Activated T-cell treated with anti-CD3 and anti-CD28 coated beads, Interleukin-2, amount 50 U/mL, for 72 hours (primary cell): ENCODE measurements around the gene ZNF407. TPM values are rescaled to one million over a fixed set of nuclear protein-coding genes. Genes with fewer than 3 reads are reported as not detected.

Experiments
- ATAC-seq, 2 donors: fragments of 150-1000 bp; cut with Tn5 transposase; replicated peaks in 1 of 2; 2 replicates each; pipeline ENCODE4 v1.10.0; 2021; ENCODE audit warnings: moderate library complexity in 2 of 2, mild to moderate bottlenecking in 1 of 2
- DNase-seq, 2 donors: peaks; one replicate each; pipeline ENCODE4 v3.0.0; 2021 to 2022; ENCODE audit warnings: mixed read lengths in 1 of 2
- H3K27ac Mint-ChIP-seq: one replicate; pipeline ENCODE4 v1.8.0; 2022; ENCODE audit warnings: mild to moderate bottlenecking, moderate library complexity, mixed read lengths
- H3K27me3 Mint-ChIP-seq: one replicate; pipeline ENCODE4 v1.8.0; 2022; ENCODE audit warnings: low read depth, mixed read lengths
- H3K36me3 Mint-ChIP-seq, 2 donors: one replicate each; pipeline ENCODE4 v1.8.0; 2022; ENCODE audit warnings: mixed read lengths in 2 of 2, mild to moderate bottlenecking in 1 of 2; ENCODE audit not compliant: insufficient read depth in 2 of 2
- H3K4me1 Mint-ChIP-seq: one replicate; pipeline ENCODE4 v1.8.0; 2022; ENCODE audit warnings: low read depth, mixed read lengths
- H3K4me3 Mint-ChIP-seq, 2 donors: one replicate each; pipeline ENCODE4 v1.8.0; 2022; ENCODE audit warnings: mild to moderate bottlenecking in 2 of 2, mixed read lengths in 2 of 2, moderate library complexity in 2 of 2
- H3K9me3 Mint-ChIP-seq, 2 donors: one replicate each; pipeline ENCODE4 v1.8.0; 2022; ENCODE audit warnings: mixed read lengths in 2 of 2
- total RNA-seq, 2 donors: library from RNA; stranded (reverse); gene quantifications; one replicate each; pipeline ENCODE4 v1.2.3, GENCODE V29; 2022

The ZNF407 gene
- total RNA-seq, 2 donors from 2014 or later, result 11.9 to 13.0 TPM

DNA sequence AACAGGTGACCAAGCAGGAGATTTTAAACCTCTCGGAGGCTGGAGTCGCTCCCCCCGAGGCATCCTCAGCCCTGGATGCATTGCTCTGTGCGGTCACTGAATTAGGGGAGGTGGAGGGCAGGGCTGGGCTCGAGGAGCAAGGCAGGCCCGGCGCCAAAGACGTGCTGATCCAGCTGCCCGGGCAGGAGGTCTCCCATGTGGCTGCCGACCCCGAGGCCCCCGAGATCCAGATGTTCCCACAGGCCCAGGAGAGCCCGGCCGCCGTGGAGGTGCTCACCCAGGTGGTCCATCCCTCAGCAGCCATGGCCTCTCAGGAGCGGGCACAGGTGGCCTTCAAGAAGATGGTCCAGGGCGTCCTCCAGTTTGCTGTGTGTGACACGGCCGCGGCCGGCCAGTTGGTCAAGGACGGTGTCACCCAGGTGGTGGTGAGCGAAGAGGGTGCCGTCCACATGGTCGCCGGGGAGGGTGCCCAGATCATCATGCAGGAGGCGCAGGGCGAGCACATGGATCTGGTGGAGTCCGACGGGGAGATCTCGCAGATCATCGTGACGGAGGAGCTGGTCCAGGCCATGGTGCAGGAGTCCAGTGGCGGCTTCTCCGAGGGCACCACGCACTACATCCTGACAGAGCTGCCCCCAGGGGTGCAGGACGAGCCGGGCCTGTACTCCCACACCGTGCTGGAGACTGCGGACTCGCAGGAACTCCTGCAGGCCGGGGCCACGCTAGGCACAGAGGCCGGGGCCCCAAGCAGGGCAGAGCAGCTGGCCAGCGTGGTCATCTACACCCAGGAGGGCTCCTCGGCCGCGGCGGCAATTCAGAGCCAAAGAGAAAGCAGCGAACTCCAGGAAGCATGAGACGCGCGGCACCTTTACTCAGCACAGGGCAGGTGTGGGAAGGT, 466.2 kb downstream of the ZNF407 start:
- ATAC-seq (no peak), DNase-seq (no peak)
- Mint-ChIP-seq H3K4me3 (no peak overlapping the region), H3K27me3 (no peaks in the 10 kb centered on the region), H3K4me1 (no peaks in the 10 kb centered on the region), H3K9me3 (no peaks in the 10 kb centered on the region), H3K36me3 (peaks cover 0 to 6% of the 10 kb centered on the region in 2 donors), H3K27ac (no peak overlapping the region)

DNA sequence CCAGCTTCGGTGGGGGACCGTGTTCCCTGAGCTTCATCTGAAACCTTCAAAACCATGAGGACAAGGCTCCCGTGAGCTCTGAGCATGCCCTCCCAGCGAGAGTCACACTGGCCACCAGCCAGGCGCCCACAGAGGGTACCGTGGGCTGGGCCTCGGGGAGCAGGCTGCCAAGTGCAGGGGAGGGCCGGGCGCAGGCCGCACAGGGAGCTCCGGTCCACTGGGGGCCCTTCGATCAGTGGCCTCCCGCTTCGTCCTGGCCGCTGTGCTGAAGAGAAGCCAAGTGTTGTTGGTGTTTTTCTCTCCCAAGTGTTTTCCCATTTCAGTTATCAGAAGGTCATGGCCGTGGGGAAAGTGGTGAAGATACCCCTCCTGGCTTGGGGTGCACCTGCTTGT, 466.8 kb downstream of the ZNF407 start:
- H3K4me1 Mint-ChIP-seq, result peaks cover under 1% of the 10 kb centered on the region
- H3K9me3 Mint-ChIP-seq, result no peaks in the 10 kb centered on the region
- H3K4me3 Mint-ChIP-seq, result no peak overlapping the region
- no peaks in the 10 kb centered on the region for H3K27me3 Mint-ChIP-seq
- ATAC-seq (no peak), DNase-seq (no peak)
- H3K36me3 Mint-ChIP-seq, result peaks cover 0 to 2% of the 10 kb centered on the region in 2 donors
- no peak overlapping the region for H3K27ac Mint-ChIP-seq

DNA sequence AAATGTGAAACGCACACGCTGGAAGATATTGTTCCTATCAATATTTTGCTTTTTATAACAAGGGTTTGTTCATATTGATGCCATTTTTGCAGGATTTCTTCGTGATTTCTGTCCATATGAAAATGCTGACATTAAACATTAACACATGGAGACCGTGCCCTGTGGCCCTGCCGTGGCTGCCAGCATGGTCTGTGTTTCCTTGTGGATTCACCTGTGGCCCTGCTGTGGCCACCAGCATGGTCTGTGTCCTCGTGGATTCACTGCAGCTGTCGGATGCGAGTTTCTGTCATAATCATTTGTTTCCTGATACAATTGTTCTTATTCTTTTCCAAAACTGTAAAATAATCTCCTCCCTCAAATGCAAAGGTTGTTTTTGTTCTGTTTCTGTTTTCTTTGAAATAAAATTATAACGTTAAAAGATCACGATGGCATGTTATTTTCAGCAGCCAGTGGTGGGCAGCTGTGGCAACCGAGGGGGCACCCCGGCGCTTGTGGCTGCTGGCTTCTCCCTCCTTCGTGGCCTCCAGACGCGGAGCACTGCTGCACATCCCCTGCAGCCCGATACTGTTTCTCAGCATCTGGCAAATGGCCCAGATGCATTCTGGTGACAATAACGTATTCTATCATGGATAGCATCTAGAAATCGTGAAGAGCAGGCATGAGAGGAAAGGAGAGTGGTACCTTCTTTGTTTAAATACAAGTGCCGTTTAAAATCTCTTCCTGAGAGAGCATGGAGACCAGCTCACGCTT, 467.8 kb downstream of the ZNF407 start:
- DNase-seq (no peak), ATAC-seq (no peak)
- Mint-ChIP-seq H3K27ac (no peak overlapping the region), H3K4me1 (peaks cover 10% of the 10 kb centered on the region), H3K27me3 (no peaks in the 10 kb centered on the region), H3K36me3 (peaks cover 0 to 2% of the 10 kb centered on the region in 2 donors), H3K4me3 (no peak overlapping the region), H3K9me3 (no peaks in the 10 kb centered on the region)

DNA sequence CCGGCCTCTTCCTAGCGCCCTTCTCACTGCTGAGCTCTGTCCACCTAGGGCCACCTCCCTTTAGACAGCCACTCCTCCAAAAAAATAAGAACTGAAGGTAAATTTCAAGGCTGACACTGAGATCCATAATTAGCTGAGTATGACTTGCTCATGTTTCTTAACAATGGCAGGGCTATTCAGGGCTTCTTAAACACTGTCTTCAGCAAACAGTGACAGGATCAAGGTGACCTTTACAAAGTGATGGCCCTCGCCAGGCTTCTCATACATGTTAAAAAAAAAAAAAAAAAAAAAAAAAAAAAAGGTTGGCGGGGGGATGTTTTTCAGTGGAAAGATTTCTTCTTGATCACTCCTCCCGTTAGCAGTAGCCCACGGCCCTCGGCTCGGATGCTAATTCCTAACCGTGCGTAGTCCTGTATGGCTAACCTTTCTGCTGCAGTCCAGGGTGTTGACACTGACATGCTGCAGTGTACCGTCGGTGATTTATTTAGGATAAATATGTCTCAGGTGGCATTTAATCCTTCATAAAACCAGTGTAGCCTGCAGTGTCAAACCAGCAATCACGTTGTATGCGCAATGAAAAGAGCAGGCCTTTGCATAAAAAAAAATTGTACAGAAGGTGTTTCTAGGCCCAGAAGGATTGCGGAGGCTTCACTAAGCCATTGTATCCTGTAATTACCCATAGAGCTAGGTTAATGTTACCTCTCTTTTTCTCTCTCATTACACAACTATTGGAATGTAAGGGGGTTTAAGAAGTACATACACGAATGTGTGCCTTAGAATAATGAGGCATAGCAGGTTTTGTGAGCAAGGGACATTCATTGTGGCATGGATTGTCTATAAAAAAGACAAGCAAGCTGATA, 468.6 kb downstream of the ZNF407 start:
- no peak for ATAC-seq
- H3K4me3 Mint-ChIP-seq, result no peak overlapping the region
- H3K9me3 Mint-ChIP-seq, result no peaks in the 10 kb centered on the region
- DNase-seq, result no peak
- peaks cover 0 to 2% of the 10 kb centered on the region in 2 donors for H3K36me3 Mint-ChIP-seq
- peaks cover 18% of the 10 kb centered on the region for H3K4me1 Mint-ChIP-seq
- H3K27me3 Mint-ChIP-seq, result no peaks in the 10 kb centered on the region
- H3K27ac Mint-ChIP-seq, result no peak overlapping the region

DNA sequence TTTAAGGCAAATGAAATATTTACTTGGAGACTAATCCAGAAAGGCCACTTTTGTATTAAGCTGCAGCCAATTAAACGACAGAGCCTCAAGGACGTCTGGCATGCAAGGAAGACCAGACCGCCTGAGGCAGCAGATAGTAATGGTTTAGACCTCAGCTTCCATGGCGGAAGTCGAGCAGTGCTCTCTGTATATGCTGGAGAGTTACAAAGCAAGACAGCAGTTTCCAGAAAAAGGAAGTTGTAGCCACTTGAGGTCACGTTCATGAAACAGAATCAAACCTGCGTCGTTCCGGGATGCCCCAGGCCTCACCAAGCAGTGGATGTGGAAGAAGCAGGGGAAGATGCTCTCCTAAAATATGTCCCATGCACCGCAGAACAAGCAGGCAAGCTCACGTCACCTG, 469.3 kb downstream of the ZNF407 start:
- Mint-ChIP-seq H3K9me3 (no peaks in the 10 kb centered on the region), H3K4me1 (peaks cover 25% of the 10 kb centered on the region), H3K27me3 (no peaks in the 10 kb centered on the region), H3K4me3 (no peak overlapping the region), H3K36me3 (peaks cover 0 to 2% of the 10 kb centered on the region in 2 donors), H3K27ac (no peak overlapping the region)
- no peak for ATAC-seq
- DNase-seq, result no peak

DNA sequence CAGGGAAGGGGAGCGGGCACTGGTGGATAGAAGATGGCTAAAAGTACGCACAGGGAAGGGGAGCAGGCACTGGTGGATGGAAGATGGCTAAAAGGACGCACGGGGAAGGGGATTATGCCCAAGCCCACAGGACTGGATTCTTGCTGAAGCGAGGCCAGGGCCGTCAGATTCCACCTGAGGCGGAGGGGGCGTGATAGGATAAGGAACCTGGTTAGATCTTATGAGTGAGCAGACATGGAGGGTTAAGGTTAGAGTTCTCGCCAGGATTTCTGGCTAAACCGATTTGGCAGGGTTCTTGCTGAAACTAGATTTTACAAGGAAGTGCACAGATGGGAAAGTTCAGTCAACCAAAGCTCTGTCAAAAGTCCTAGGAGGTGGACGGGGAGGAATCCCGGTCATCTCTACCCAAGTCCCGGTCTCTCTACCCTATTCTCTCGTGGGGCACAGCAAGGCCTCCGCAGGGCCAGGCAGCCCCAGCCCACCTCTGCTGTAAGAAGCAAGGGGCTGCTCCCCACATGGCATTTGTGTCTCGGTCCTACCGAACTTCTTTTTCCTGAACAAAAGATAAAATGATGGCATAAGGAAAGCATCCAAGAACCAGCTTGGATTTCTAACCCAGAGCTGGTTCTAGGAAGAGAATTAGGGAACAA, 470.5 kb downstream of the ZNF407 start:
- H3K4me3 Mint-ChIP-seq, result no peak overlapping the region
- peaks cover 0 to 5% of the 10 kb centered on the region in 2 donors for H3K36me3 Mint-ChIP-seq
- peak overlapping the region; percentile 11 for H3K27ac Mint-ChIP-seq
- H3K4me1 Mint-ChIP-seq, result peaks cover 29% of the 10 kb centered on the region
- ATAC-seq, result no peak
- no peak for DNase-seq
- H3K9me3 Mint-ChIP-seq, result peaks cover 0 to 3% of the 10 kb centered on the region in 2 donors
- no peaks in the 10 kb centered on the region for H3K27me3 Mint-ChIP-seq

DNA sequence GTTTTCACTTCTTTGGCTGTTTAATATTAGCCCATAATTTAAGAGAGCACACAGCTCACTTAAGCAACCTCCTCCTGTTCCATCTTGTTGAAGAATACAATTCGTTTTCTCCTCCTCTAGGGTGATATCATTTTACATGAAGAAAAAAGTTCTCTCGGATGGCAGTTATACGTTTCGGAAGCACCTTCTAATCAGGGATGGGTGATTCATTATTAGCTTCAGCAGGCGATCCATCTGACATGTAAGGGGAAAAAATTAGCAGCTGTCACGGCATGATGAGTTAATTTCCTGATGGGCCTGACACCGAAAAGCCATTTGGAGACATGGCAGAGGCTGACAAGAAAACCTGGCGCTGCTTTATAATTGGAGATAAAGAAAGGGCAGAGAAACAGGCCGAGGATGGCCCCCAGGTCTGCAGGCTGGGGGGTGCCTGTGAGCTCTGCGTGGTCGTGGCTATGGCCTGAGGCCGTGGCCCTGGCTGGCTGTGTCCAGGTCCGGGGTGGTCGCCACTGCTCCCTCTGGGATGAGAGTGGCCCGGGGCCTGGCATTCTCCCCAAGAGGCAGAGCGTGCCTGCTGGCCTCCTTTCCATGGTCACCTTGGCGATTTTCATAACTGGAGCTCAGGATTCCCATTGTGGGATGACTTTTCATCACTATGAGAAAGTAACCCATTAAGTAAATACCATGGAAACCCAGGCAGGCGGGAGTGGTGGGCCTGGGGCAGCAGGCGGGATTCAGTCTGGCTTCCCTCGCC, 471.2 kb downstream of the ZNF407 start:
- no peak overlapping the region for H3K4me3 Mint-ChIP-seq
- ATAC-seq, result no peak
- DNase-seq, result no peak
- H3K27ac Mint-ChIP-seq, result no peak overlapping the region
- peaks cover 0 to 3% of the 10 kb centered on the region in 2 donors for H3K36me3 Mint-ChIP-seq
- H3K9me3 Mint-ChIP-seq, result peaks cover 0 to 3% of the 10 kb centered on the region in 2 donors
- peaks cover 29% of the 10 kb centered on the region for H3K4me1 Mint-ChIP-seq
- H3K27me3 Mint-ChIP-seq, result no peaks in the 10 kb centered on the region

DNA sequence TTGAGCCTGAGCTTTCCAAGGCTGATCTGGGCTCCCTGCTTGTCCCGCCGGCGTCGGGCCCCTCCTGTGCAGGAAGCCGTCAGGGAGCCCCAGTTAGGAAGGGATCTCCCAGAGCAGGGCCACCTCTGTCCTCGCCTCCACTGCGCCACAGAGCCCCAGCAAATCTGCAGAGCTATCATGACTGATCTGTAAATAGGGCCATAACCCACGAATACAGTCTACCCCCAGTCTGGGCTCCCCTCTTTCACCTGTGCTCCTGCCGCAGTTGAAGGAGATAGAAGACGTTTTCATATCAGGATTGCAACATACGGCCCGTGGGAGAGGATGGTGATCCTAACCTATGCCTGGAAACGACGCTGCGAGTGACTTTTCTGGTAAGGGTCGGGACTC, 472.6 kb downstream of the ZNF407 start:
- Mint-ChIP-seq H3K36me3 (peaks cover 4 to 8% of the 10 kb centered on the region in 2 donors), H3K27ac (peak overlapping the region; percentile 90), H3K4me1 (peaks cover 29% of the 10 kb centered on the region), H3K4me3 (peak overlapping the region; percentile 75 to 84), H3K27me3 (no peaks in the 10 kb centered on the region), H3K9me3 (peaks cover 3 to 4% of the 10 kb centered on the region in 2 donors)
- DNase-seq (no peak), ATAC-seq (no peak)

DNA sequence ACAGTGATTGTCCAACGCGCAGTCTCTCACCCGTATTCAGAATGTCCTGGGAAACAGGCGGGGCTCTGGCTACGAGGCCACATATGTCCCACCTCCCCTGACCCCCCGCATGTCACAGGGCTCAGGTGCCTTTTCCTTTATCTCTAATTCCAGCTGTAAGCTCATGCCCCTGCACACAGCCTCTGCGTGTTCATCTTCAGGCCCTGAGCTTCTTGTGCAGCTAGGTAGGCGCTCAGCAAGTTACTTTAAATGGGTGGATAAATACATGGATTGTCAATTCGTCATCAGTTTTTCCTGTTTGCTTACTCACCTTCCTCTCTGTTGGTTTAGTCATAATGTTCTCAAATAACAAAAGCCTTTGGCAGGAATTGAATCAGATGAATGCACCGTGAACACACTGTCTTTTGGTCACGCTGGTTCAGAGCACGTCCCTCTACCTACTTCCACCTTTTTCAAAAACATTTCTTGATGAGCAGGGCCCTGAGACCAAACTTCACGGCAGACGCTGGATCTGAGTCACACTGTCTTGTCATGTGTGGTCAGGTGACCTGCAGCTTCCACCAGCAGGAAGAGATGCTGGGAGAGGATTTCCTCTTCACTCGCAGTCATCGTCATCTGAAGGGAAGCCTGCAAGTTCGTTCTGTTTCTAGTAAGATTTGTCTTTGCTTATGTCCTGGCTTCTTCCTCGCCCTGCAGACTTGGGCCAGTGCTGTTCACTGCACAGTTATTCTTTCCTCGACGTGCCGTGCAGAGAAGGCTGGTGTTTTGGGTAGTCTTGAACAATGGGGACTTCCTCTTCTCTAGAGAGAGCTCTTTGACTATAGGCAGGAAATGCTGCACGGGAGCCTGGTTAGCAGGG, 473.2 kb downstream of the ZNF407 start:
- Mint-ChIP-seq H3K4me3 (peak overlapping the region; percentile 75 to 84), H3K36me3 (peaks cover 4 to 9% of the 10 kb centered on the region in 2 donors), H3K4me1 (peaks cover 29% of the 10 kb centered on the region), H3K27ac (peak overlapping the region; percentile 90), H3K9me3 (peaks cover 3 to 6% of the 10 kb centered on the region in 2 donors), H3K27me3 (no peaks in the 10 kb centered on the region)
- DNase-seq (peak; percentile 69 to 74), ATAC-seq (peak; percentile 93 to 96)

DNA sequence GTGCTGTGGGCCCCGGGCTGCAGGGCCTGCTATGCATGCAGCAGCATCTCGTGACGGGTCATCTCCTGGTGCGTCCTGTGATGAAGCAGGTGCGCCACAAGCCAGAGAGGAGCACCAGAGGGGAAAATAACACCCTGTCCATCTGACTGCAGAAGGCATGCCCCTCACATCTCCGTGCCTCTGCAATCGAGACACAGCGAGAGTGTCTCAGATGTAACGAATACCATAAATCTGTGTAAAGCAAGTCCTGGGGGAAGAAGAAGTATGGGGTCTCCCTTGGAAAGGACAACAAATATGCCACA, 473.8 kb downstream of the ZNF407 start:
- Mint-ChIP-seq H3K4me3 (peak overlapping the region; percentile 75 to 84), H3K27me3 (no peaks in the 10 kb centered on the region), H3K36me3 (peaks cover 6 to 13% of the 10 kb centered on the region in 2 donors), H3K9me3 (peaks cover 5 to 6% of the 10 kb centered on the region in 2 donors), H3K4me1 (peaks cover 29% of the 10 kb centered on the region), H3K27ac (peak overlapping the region; percentile 90)
- DNase-seq (no peak), ATAC-seq (no peak)

DNA sequence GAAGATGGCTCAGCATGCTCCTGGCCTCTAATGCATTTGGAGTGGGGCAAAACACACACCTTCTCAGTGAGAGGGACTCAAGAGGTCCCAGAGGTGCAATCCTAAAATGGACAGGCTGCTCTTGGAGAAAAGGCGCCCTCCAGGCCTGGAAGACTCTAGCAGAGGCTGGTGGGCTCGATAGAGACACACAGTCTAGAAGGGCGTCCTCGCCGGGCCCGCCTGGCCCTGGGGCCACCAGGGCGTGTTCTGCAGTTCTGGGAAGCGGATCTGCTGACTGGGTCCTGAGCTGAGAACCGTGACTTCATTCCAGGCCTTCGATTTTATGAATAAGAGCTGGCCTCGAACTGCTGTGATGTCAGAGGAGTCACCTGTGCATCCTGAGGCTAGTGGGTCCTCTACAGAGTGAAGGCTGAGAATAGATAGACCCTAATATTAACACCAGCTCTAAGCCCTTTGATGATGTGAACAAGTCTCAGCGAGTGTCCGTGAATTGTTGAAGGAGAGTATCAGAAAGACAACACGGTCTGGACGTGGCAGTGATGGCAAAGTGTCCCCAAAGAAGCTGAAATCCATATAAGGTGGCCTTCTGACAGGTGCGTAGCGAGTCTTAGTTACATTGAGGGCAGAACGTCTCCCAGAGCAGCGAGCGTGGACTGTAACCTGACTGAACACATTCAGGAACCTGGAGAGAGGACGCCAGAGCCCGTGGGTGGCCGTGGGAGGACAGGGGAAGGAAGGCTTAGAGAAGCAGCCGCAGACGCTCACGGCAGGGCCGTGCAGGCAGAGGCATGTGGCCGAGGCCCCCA, 474.4 kb downstream of the ZNF407 start:
- Mint-ChIP-seq H3K9me3 (peaks cover 6 to 7% of the 10 kb centered on the region in 2 donors), H3K27ac (peak overlapping the region; percentile 90), H3K4me3 (peak overlapping the region; percentile 75 to 84), H3K4me1 (peaks cover 29% of the 10 kb centered on the region), H3K27me3 (no peaks in the 10 kb centered on the region), H3K36me3 (peaks cover 8 to 15% of the 10 kb centered on the region in 2 donors)
- DNase-seq, result no peak
- ATAC-seq, result no peak
